Measurements from ENCODE around the gene DDTL. TPM values are rescaled to one million over a fixed set of nuclear protein-coding genes. Genes with fewer than 3 reads are reported as not detected.
"Not testable (repeated sequence)": the region's sequence is repeated elsewhere in the genome, so short reads cannot be mapped to it uniquely, and the experiment has no call there.

DDTL gene
- total and polyA plus RNA-seq, 9 of the 15 experiments (the other 6 are each of a cell fraction or from before 2014, with no cell fraction given), result 0.05 to 1.7 (median 0.59) TPM; not detected in 4

GRCh38 chr22:23986538-23987178 lies 20.0 kb downstream of the DDTL start:
- ATAC-seq, POLR2A ChIA-PET: not testable (repeated sequence)

GRCh38 chr22:23989583-23990244 lies 23.0 kb downstream of the DDTL start:
- intact Hi-C loops (cut with micrococcal nuclease); H3K4me2 ChIP-seq (ENCODE audit: insufficient read depth, low read length); H3K4me1 ChIP-seq (replicated peaks in 1 of 2; ENCODE audit: control insufficient read depth in 2 of 2, insufficient read depth in 2 of 2, low read length in 2 of 2); H3K27ac ChIP-seq (ENCODE audit: extremely low read depth, low read depth, low read length); H3K9me1 ChIP-seq (ENCODE audit: control insufficient read depth, insufficient read depth, low read length); POLR2A ChIA-PET; H3K4me3 ChIP-seq; H3K79me2 ChIP-seq (ENCODE audit: control insufficient read depth, insufficient read depth, low read length); H2AFZ ChIP-seq (ENCODE audit: low read depth, low read length); CTCF ChIA-PET (ENCODE audit: low intra/inter-chr PET ratio); H3K27me3 ChIP-seq (ENCODE audit: control insufficient read depth in 2 of 2, insufficient read depth in 2 of 2, low read length in 2 of 2); H4K20me1 ChIP-seq (replicated peaks; ENCODE audit: control insufficient read depth, insufficient read depth, low read length); H3K9me3 ChIP-seq (replicated peaks; ENCODE audit: control insufficient read depth, insufficient read depth, low read depth, low read length); H3K36me3 ChIP-seq (ENCODE audit: control insufficient read depth, insufficient read depth, low read length); DNase-seq (ENCODE audit: extremely low read depth in 1 of 4, low spot score in 3 of 4); FAIRE-seq; ATAC-seq; H3K9ac ChIP-seq (ENCODE audit: insufficient read depth in 1 of 2, low read depth in 2 of 2, low read length in 2 of 2); BruUV-seq (replicated peaks); in situ Hi-C loops (cut with MboI): not testable (repeated sequence)
- WGBS (ENCODE audit: insufficient coverage, low coverage, missing lambda C conversion rate), result no CpG with 5 or more reads among the region's 3 CpGs

More at GRCh38 chr22:23986538-23987178, 20.0 kb downstream of the DDTL start:
- H2AFZ ChIP-seq (ENCODE audit: low read depth, low read length); H3K27me3 ChIP-seq (ENCODE audit: control insufficient read depth in 2 of 2, insufficient read depth in 2 of 2, low read length in 2 of 2); H3K79me2 ChIP-seq (ENCODE audit: control insufficient read depth, insufficient read depth, low read length); DNase-seq (ENCODE audit: extremely low read depth in 1 of 4, low spot score in 3 of 4); H3K4me2 ChIP-seq (ENCODE audit: insufficient read depth, low read length); in situ Hi-C loops (cut with MboI); H3K9ac ChIP-seq (ENCODE audit: insufficient read depth in 1 of 2, low read depth in 2 of 2, low read length in 2 of 2); BruUV-seq (replicated peaks); H3K9me3 ChIP-seq (replicated peaks; ENCODE audit: control insufficient read depth, insufficient read depth, low read depth, low read length); H3K4me1 ChIP-seq (replicated peaks in 1 of 2; ENCODE audit: control insufficient read depth in 2 of 2, insufficient read depth in 2 of 2, low read length in 2 of 2); H3K9me1 ChIP-seq (ENCODE audit: control insufficient read depth, insufficient read depth, low read length); H3K4me3 ChIP-seq; intact Hi-C loops (cut with micrococcal nuclease); H3K27ac ChIP-seq (ENCODE audit: extremely low read depth, low read depth, low read length); H3K36me3 ChIP-seq (ENCODE audit: control insufficient read depth, insufficient read depth, low read length); FAIRE-seq; CTCF ChIA-PET (ENCODE audit: low intra/inter-chr PET ratio); H4K20me1 ChIP-seq (replicated peaks; ENCODE audit: control insufficient read depth, insufficient read depth, low read length): not testable (repeated sequence)
- no CpG with 5 or more reads among the region's 4 CpGs for WGBS (ENCODE audit: insufficient coverage, low coverage, missing lambda C conversion rate)

GRCh38 chr22:23993080-23993479 lies 26.4 kb downstream of the DDTL start:
- H3K27me3 ChIP-seq (ENCODE audit: control insufficient read depth in 2 of 2, insufficient read depth in 2 of 2, low read length in 2 of 2); H3K9me3 ChIP-seq (replicated peaks; ENCODE audit: control insufficient read depth, insufficient read depth, low read depth, low read length); H3K27ac ChIP-seq (ENCODE audit: extremely low read depth, low read depth, low read length); intact Hi-C loops (cut with micrococcal nuclease); in situ Hi-C loops (cut with MboI); H3K36me3 ChIP-seq (ENCODE audit: control insufficient read depth, insufficient read depth, low read length); H4K20me1 ChIP-seq (replicated peaks; ENCODE audit: control insufficient read depth, insufficient read depth, low read length); H3K4me1 ChIP-seq (replicated peaks in 1 of 2; ENCODE audit: control insufficient read depth in 2 of 2, insufficient read depth in 2 of 2, low read length in 2 of 2); BruUV-seq (replicated peaks); H3K9me1 ChIP-seq (ENCODE audit: control insufficient read depth, insufficient read depth, low read length); H3K79me2 ChIP-seq (ENCODE audit: control insufficient read depth, insufficient read depth, low read length); FAIRE-seq; H3K4me3 ChIP-seq; ATAC-seq; CTCF ChIA-PET (ENCODE audit: low intra/inter-chr PET ratio); H3K4me2 ChIP-seq (ENCODE audit: insufficient read depth, low read length); DNase-seq (ENCODE audit: extremely low read depth in 1 of 4, low spot score in 3 of 4); H3K9ac ChIP-seq (ENCODE audit: insufficient read depth in 1 of 2, low read depth in 2 of 2, low read length in 2 of 2); POLR2A ChIA-PET: not testable (repeated sequence)
- peak overlapping the region; percentile 89; the same call in 1 of the 2 replicates for H2AFZ ChIP-seq (ENCODE audit: low read depth, low read length)
- WGBS (ENCODE audit: insufficient coverage, low coverage, missing lambda C conversion rate), result 60% methylated on average over 1 of the region's 2 CpGs
